ENCODE measurements around the gene SLF2. TPM values are rescaled to one million over a fixed set of nuclear protein-coding genes. Genes with fewer than 3 reads are reported as not detected.

Gene SLF2
- total and polyA plus RNA-seq, 2 of the 8 experiments (the other 6 are each of a cell fraction or from before 2014, with no cell fraction given) = 5.5 to 20.9 TPM

DNA sequence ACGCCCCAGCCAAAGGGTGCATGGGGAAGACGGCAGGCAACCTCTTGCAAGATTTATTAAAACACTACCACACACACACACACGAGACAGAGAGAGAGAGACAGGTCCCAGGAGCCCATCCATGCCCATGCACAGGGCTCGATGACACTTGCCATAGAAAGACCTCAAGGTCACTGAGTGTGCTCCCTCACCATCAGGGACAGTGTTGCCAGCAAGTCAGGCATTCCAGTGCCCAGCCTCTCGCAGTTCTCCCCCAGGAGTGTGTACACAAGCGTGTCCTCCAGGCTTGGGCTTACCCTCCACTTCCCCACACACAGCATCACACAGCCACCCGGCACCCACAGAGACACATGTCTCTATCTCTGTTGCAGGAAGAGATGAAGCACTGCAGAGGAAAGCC lies 46.8 kb upstream of the SLF2 start:
- Histone ChIP-seq H3K4me2 (ENCODE audit: insufficient read depth in 1 of 2, low read depth in 2 of 2, low read length in 2 of 2) (peak overlapping the region; percentile 73 to 74; a peak in 3 of 4 replicates), H2AK5ac (ENCODE audit: low read depth, low read length) (no peak overlapping the region), H2BK15ac (ENCODE audit: low read length) (peak overlapping the region; percentile 61; the same call in 1 of the 2 replicates), H3K4ac (replicated peaks; ENCODE audit: insufficient read length, low read depth, low read length) (peak overlapping the region; percentile 87), H4K5ac (ENCODE audit: insufficient read length, low read depth, low read length) (no peak overlapping the region), H3K4me1 (replicated peaks in 1 of 4; ENCODE audit: control insufficient read depth in 3 of 4, insufficient read depth in 4 of 4, low read length in 3 of 4) (peaks cover 0 to 8% (median 4%) of the 10 kb centered on the region in 4 experiments; a peak in 5 of 7 replicates), H2BK5ac (ENCODE audit: low read depth, low read length) (0 out of 2 replicates have a peak overlapping the region, but pooled peaks have one; percentile 52), H2BK12ac (ENCODE audit: low read depth, low read length) (no peak overlapping the region; the same call in 1 of the 2 replicates), H3K36me3 (ENCODE audit: control insufficient read depth in 2 of 4, insufficient read depth in 4 of 4, low read length in 3 of 4) (no peaks in the 10 kb centered on the region), H4K91ac (replicated peaks; ENCODE audit: insufficient read length, low read length) (peak overlapping the region; percentile 72), H2AFZ (ENCODE audit: low read length) (peak overlapping the region; percentile 69), H2BK20ac (ENCODE audit: low read length) (peak overlapping the region; percentile 90; the same call in 1 of the 2 replicates), H3K23ac (ENCODE audit: insufficient read length) (no peak overlapping the region), H3K9me3 (ENCODE audit: insufficient read depth in 2 of 2, low read depth in 1 of 2, low read length in 1 of 2) (no peaks in the 10 kb centered on the region), H4K20me1 (replicated peaks in 1 of 2; ENCODE audit: control insufficient read depth in 1 of 2, insufficient read depth in 2 of 2, low read length in 2 of 2) (no peaks in the 10 kb centered on the region), H4K8ac (ENCODE audit: extremely low read depth, insufficient read depth, low read length) (no peak overlapping the region), H3K18ac (ENCODE audit: extremely low read depth, low read length) (peak overlapping the region; percentile 78), H3K27me3 (replicated peaks in 1 of 4; ENCODE audit: control insufficient read depth in 3 of 4, extremely low read depth in 1 of 4, insufficient read depth in 3 of 4, low read length in 3 of 4) (peaks cover 1 to 44% (median 33%) of the 10 kb centered on the region in 4 experiments), H3K23me2 (ENCODE audit: low read depth, low read length) (no peaks in the 10 kb centered on the region), H3K79me1 (ENCODE audit: low read depth, low read length) (no peaks in the 10 kb centered on the region), H3K14ac (ENCODE audit: insufficient read length) (no peak overlapping the region), H3K4me3 (ENCODE audit: extremely low read depth in 1 of 4, insufficient read depth in 2 of 4, low read depth in 3 of 4, low read length in 4 of 4) (peak overlapping the region in 2 of 4 experiments; percentile 8 to 54; a peak in 3 of 8 replicates), H3K56ac (replicated peaks; ENCODE audit: insufficient read length, low read depth, low read length) (no peak overlapping the region), H3K9ac (replicated peaks in 1 of 4; ENCODE audit: extremely low read depth in 1 of 4, low read depth in 3 of 4, low read length in 3 of 4) (no peak overlapping the region), H3K79me2 (ENCODE audit: control insufficient read depth in 1 of 2, insufficient read depth in 2 of 2, low read length in 2 of 2) (no peaks in the 10 kb centered on the region), H2BK120ac (replicated peaks; ENCODE audit: low read depth, low read length) (no peak overlapping the region), H3K27ac (ENCODE audit: low read depth, low read length) (no peak overlapping the region)
- ChIA-PET POLR2A (ENCODE audit: partially characterized antibody) (no interaction called here), CTCF (ENCODE audit: partially characterized antibody) (interaction anchor here (0.9 to 5.9 kb wide), 7 partner anchors 11 to 303 kb away, joined by 3 to 42 read pairs (median 4); no protein-coding TSS in a partner anchor)
- 87% methylated on average over 7 of the region's 7 CpGs; no CpG with 5 or more reads in 1 of the 2 experiments for WGBS, 2 experiments (ENCODE audit: extremely low coverage in 1 of 2, insufficient coverage in 1 of 2, insufficient read length in 1 of 2, insufficient replicate concordance in 2 of 2, low coverage in 1 of 2, low lambda C conversion rate in 2 of 2, missing lambda C conversion rate in 1 of 2)
- FAIRE-seq (no peak), DNase-seq (ENCODE audit: low read depth in 1 of 2, low spot score in 2 of 2) (no peak)
- no peak for TF ChIP-seq RFX5 (IDR thresholded peaks at IDR 0.05; ENCODE audit: borderline replicate concordance, low read depth, low read length)
- TF ChIP-seq GTF2F1 (IDR thresholded peaks at IDR 0.05; ENCODE audit: borderline replicate concordance, low read depth, low read length) = no peak
- TF ChIP-seq HDAC2 (IDR thresholded peaks at IDR 0.05; ENCODE audit: borderline replicate concordance in 1 of 2, low read depth in 2 of 2, low read length in 2 of 2) = no peak
- TF ChIP-seq SIN3A (conservative IDR thresholded peaks at IDR 0.05 in 1 of 2, IDR thresholded peaks at IDR 0.05 in 1 of 2; ENCODE audit: low read depth in 1 of 2, low read length in 2 of 2) = no peak
- no peak for TF ChIP-seq CTBP2 (IDR thresholded peaks at IDR 0.05; ENCODE audit: borderline replicate concordance, insufficient read depth, insufficient read length, low read length)
- no peak for TF ChIP-seq SP4 (IDR thresholded peaks at IDR 0.05; ENCODE audit: low read length)
- TF ChIP-seq, protein P1, sequence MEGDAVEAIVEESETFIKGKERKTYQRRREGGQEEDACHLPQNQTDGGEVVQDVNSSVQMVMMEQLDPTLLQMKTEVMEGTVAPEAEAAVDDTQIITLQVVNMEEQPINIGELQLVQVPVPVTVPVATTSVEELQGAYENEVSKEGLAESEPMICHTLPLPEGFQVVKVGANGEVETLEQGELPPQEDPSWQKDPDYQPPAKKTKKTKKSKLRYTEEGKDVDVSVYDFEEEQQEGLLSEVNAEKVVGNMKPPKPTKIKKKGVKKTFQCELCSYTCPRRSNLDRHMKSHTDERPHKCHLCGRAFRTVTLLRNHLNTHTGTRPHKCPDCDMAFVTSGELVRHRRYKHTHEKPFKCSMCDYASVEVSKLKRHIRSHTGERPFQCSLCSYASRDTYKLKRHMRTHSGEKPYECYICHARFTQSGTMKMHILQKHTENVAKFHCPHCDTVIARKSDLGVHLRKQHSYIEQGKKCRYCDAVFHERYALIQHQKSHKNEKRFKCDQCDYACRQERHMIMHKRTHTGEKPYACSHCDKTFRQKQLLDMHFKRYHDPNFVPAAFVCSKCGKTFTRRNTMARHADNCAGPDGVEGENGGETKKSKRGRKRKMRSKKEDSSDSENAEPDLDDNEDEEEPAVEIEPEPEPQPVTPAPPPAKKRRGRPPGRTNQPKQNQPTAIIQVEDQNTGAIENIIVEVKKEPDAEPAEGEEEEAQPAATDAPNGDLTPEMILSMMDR (IDR thresholded peaks at IDR 0.05; ENCODE audit: control extremely low read depth in 1 of 3, insufficient read depth in 1 of 3, low read depth in 1 of 3, low read length in 3 of 3) = no peak
- TF ChIP-seq CREB1 (IDR thresholded peaks at IDR 0.05) = no peak
- TF ChIP-seq MAFK (IDR thresholded peaks at IDR 0.05; ENCODE audit: low read depth, low read length) = no peak
- TF ChIP-seq SP1 (IDR thresholded peaks at IDR 0.05; ENCODE audit: low read depth, low read length) = no peak
- TF ChIP-seq SRF (IDR thresholded peaks at IDR 0.05; ENCODE audit: low read depth, low read length) = no peak
